GM23338 (cell line): ENCODE measurements around the gene CCR7.

ENCODE experiments used
- CREB1 ChIP-seq: fragments of 250-450 bp; sonication (Bioruptor Pico); IDR thresholded peaks from 2 replicates; pipeline ENCODE4 v1.5.0; 2020; ENCODE audit warnings: low read depth, mild to moderate bottlenecking, moderate library complexity
- CTCF ChIP-seq, 2 experiments: fragments of 200-600 bp in 1 of 2; sonication (generic) in 1 of 2; conservative IDR thresholded peaks; 2 replicates each; pipeline versions ENCODE4 v1.5.1 to v1.6.1; 2016 to 2017; ENCODE audit warnings: antibody characterized with exemption in 2 of 2, low read depth in 2 of 2, mild to moderate bottlenecking in 2 of 2, moderate library complexity in 1 of 2
- ETS1 ChIP-seq: IDR thresholded peaks from 2 replicates; pipeline ENCODE4 v1.6.1; 2016; ENCODE audit warnings: antibody characterized with exemption
- EZH2 ChIP-seq: fragments of 200-600 bp; sonication (generic); IDR thresholded peaks from one replicate; pipeline ENCODE4 v1.8.0; 2017; ENCODE audit warnings: antibody characterized with exemption, mild to moderate bottlenecking, low read depth; ENCODE audit not compliant: unreplicated experiment
- EZH2phosphoT487 ChIP-seq: fragments of 200-600 bp; sonication (generic); IDR thresholded peaks from one replicate; pipeline ENCODE4 v1.8.1; 2018; ENCODE audit warnings: antibody characterized with exemption; ENCODE audit not compliant: unreplicated experiment
- POLR2AphosphoS5 ChIP-seq: IDR thresholded peaks from 2 replicates; pipeline ENCODE4 v1.6.1; 2016; ENCODE audit warnings: antibody characterized with exemption, low read depth
- REST ChIP-seq: IDR thresholded peaks from one replicate; pipeline ENCODE4 v1.6.1; 2018; ENCODE audit warnings: antibody characterized with exemption; ENCODE audit not compliant: unreplicated experiment

- no peak for TF ChIP-seq EZH2phosphoT487
- no peak for TF ChIP-seq CTCF (conservative IDR thresholded peaks at IDR 0.05; ENCODE audit: low read depth in 2 of 2)
- no peak for TF ChIP-seq CREB1 (CRISPR knock-in tag)
- TF ChIP-seq EZH2: no peak
- TF ChIP-seq POLR2AphosphoS5: no peak
- no peak for TF ChIP-seq REST
- no peak for TF ChIP-seq ETS1
Observed at GRCh38 chr17:40551879-40552768, 13.1 kb downstream of the CCR7 start.
